ENCODE results near the gene CASKIN2.

GRCh38 chr17:75516255-75516618, 900 bp upstream of the CASKIN2 start, which contains the start of gene TSEN54:
- TF ChIP-seq POLR2A (IDR thresholded peaks at IDR 0.05): peak in 1 of 4 donors; percentile 28
- TF ChIP-seq CTCF (IDR thresholded peaks at IDR 0.05): no peak

All from upper lobe of left lung (tissue), 4 donors.